ENCODE results near the gene LGALS9. TPM values are rescaled to one million over a fixed set of nuclear protein-coding genes. Genes with fewer than 3 reads are reported as not detected.
A peak's percentile ranks its signal among the peaks of the same experiment; 100 is the strongest.

Gene LGALS9
- total and polyA plus RNA-seq, 2 experiments from 2014 or later = 3.2 to 4.1 TPM

DNA sequence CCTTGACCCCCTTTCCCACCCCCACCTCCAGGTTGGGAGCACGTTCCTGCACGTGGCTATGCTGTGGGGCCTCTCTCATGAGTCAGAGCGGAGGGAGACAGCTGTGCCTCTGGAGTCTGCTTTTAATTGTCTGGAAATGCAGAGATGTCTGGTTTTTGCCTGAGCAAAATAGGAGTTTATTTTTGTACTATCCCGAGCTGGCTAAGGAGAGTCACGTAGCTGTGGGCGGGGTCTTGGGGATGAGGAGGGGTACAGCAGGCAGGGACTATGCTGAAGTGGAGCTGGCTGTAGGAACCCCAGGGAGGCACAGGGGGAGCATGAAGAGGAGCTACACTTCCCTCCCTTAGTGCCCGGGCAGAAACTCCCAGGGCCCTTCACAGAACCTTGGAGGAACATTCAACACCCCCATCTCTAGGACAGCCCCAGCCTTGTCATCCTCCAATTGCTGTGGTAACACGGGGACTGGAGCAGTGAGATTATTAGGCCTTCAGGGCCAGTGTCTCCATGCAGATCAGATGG is 44.7 kb upstream of the LGALS9 start:
- peak overlapping the region; percentile 64 for H2AFZ ChIP-seq
- no peaks in the 10 kb centered on the region for H4K20me1 ChIP-seq (ENCODE audit: insufficient read depth)
- H3K27ac ChIP-seq = peak overlapping the region; percentile 78
- H3K36me3 ChIP-seq (ENCODE audit: low read depth) = no peaks in the 10 kb centered on the region
- WGBS, 2 experiments (ENCODE audit: low coverage in 1 of 2, low lambda C conversion rate in 2 of 2, missing lambda C conversion rate in 2 of 2) = 6% methylated on average over 8 of the region's 8 CpGs
- no peaks in the 10 kb centered on the region for H3K27me3 ChIP-seq (replicated peaks; ENCODE audit: insufficient read depth)
- no peaks in the 10 kb centered on the region for H3K9me3 ChIP-seq (ENCODE audit: low read depth)
- DNase-seq = peak; percentile 88
- peaks cover 17% of the 10 kb centered on the region for H3K4me1 ChIP-seq (ENCODE audit: insufficient read depth)
- H3F3A ChIP-seq (ENCODE audit: insufficient read depth) = no peaks in the 10 kb centered on the region
- H3K4me2 ChIP-seq (ENCODE audit: unreplicated experiment) = peak overlapping the region; percentile 50
- TF ChIP-seq EZH2phosphoT487 (IDR thresholded peaks at IDR 0.05; ENCODE audit: insufficient read depth, low read depth) (no peak), EZH2 (IDR thresholded peaks at IDR 0.05; ENCODE audit: insufficient read depth, poor library complexity, severe bottlenecking) (no peak)
- in situ Hi-C loops (cut with MboI) = no loop called here
- H3K9me2 ChIP-seq (ENCODE audit: insufficient read depth) = no peaks in the 10 kb centered on the region
- no peak overlapping the region for H3K4me3 ChIP-seq
- H3K79me2 ChIP-seq (ENCODE audit: insufficient read depth) = no peaks in the 10 kb centered on the region
- H3K9ac ChIP-seq = peak overlapping the region; percentile 63

- no peak for TF ChIP-seq EZH2 (IDR thresholded peaks at IDR 0.05; ENCODE audit: insufficient read depth, poor library complexity, severe bottlenecking)
- no peak for TF ChIP-seq EZH2phosphoT487 (IDR thresholded peaks at IDR 0.05; ENCODE audit: insufficient read depth, low read depth)
- Histone ChIP-seq H3K27me3 (replicated peaks; ENCODE audit: insufficient read depth) (no peaks in the 10 kb centered on the region), H3K9ac (no peak overlapping the region), H2AFZ (no peak overlapping the region), H3K4me3 (no peak overlapping the region), H3K36me3 (ENCODE audit: low read depth) (no peaks in the 10 kb centered on the region), H3K9me2 (ENCODE audit: insufficient read depth) (no peaks in the 10 kb centered on the region), H3K4me1 (ENCODE audit: insufficient read depth) (peaks cover 17% of the 10 kb centered on the region), H3K9me3 (ENCODE audit: low read depth) (no peaks in the 10 kb centered on the region), H3F3A (ENCODE audit: insufficient read depth) (no peaks in the 10 kb centered on the region), H3K79me2 (ENCODE audit: insufficient read depth) (no peaks in the 10 kb centered on the region), H4K20me1 (ENCODE audit: insufficient read depth) (no peaks in the 10 kb centered on the region), H3K27ac (no peak overlapping the region), H3K4me2 (ENCODE audit: unreplicated experiment) (no peak overlapping the region)
- 96 to 97% methylated on average over 15 of the region's 15 CpGs for WGBS, 2 experiments (ENCODE audit: low coverage in 1 of 2, low lambda C conversion rate in 2 of 2, missing lambda C conversion rate in 2 of 2)
- in situ Hi-C loops (cut with MboI) = no loop called here
- DNase-seq = no peak
Observed at GRCh38 chr17:27588354-27588753, 42.6 kb upstream of the LGALS9 start.

DNA sequence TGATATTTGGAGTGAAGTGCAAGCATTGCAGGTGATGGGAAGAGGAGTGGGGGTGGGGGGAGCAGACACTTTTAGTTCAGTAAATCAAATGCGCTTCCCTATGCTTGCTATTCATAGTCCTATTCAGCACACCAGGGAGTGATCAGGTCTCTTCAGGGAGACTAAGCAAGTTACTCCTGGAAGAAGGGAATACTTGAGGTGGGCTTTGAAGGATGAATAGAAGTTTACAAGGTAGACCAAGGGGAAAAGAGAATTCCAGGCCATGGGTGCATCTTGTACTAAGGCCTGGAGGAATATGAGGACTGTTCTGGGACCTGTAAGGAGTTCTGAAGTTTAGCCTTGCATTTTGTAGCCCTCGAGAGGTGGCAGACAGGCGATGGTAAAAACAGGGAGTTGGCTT is 40.1 kb upstream of the LGALS9 start:
- in situ Hi-C loops (cut with MboI) = no loop called here
- H3K79me2 ChIP-seq (ENCODE audit: insufficient read depth) = no peaks in the 10 kb centered on the region
- no peak for TF ChIP-seq EZH2 (IDR thresholded peaks at IDR 0.05; ENCODE audit: insufficient read depth, poor library complexity, severe bottlenecking)
- TF ChIP-seq EZH2phosphoT487 (IDR thresholded peaks at IDR 0.05; ENCODE audit: insufficient read depth, low read depth) = no peak
- no peak overlapping the region for H2AFZ ChIP-seq
- H4K20me1 ChIP-seq (ENCODE audit: insufficient read depth) = no peaks in the 10 kb centered on the region
- H3K27me3 ChIP-seq (replicated peaks; ENCODE audit: insufficient read depth) = no peaks in the 10 kb centered on the region
- no peak for DNase-seq
- no peak overlapping the region for H3K4me2 ChIP-seq (ENCODE audit: unreplicated experiment)
- no peaks in the 10 kb centered on the region for H3K9me3 ChIP-seq (ENCODE audit: low read depth)
- no peak overlapping the region for H3K9ac ChIP-seq
- H3K4me1 ChIP-seq (ENCODE audit: insufficient read depth) = peaks cover 13% of the 10 kb centered on the region
- no peak overlapping the region for H3K27ac ChIP-seq
- no peaks in the 10 kb centered on the region for H3K9me2 ChIP-seq (ENCODE audit: insufficient read depth)
- no peaks in the 10 kb centered on the region for H3K36me3 ChIP-seq (ENCODE audit: low read depth)
- no peak overlapping the region for H3K4me3 ChIP-seq
- no peaks in the 10 kb centered on the region for H3F3A ChIP-seq (ENCODE audit: insufficient read depth)
- WGBS, 2 experiments (ENCODE audit: low coverage in 1 of 2, low lambda C conversion rate in 2 of 2, missing lambda C conversion rate in 2 of 2) = 94 to 100% methylated on average over 3 of the region's 3 CpGs

- no peak overlapping the region for H3K9ac ChIP-seq
- no peaks in the 10 kb centered on the region for H3K36me3 ChIP-seq (ENCODE audit: low read depth)
- no peak overlapping the region for H3K27ac ChIP-seq
- H3K9me3 ChIP-seq (ENCODE audit: low read depth) = no peaks in the 10 kb centered on the region
- no peak overlapping the region for H2AFZ ChIP-seq
- no peak overlapping the region for H3K4me3 ChIP-seq
- H3K79me2 ChIP-seq (ENCODE audit: insufficient read depth) = no peaks in the 10 kb centered on the region
- H3K4me2 ChIP-seq (ENCODE audit: unreplicated experiment) = no peak overlapping the region
- in situ Hi-C loops (cut with MboI) = no loop called here
- H3K27me3 ChIP-seq (replicated peaks; ENCODE audit: insufficient read depth) = no peaks in the 10 kb centered on the region
- no peaks in the 10 kb centered on the region for H3F3A ChIP-seq (ENCODE audit: insufficient read depth)
- H4K20me1 ChIP-seq (ENCODE audit: insufficient read depth) = no peaks in the 10 kb centered on the region
- H3K9me2 ChIP-seq (ENCODE audit: insufficient read depth) = no peaks in the 10 kb centered on the region
- WGBS, 2 experiments (ENCODE audit: low coverage in 1 of 2, low lambda C conversion rate in 2 of 2, missing lambda C conversion rate in 2 of 2) = 65 to 70% methylated on average over 3 of the region's 3 CpGs
- peaks cover 2% of the 10 kb centered on the region for H3K4me1 ChIP-seq (ENCODE audit: insufficient read depth)
- DNase-seq = no peak
- no peak for TF ChIP-seq EZH2 (IDR thresholded peaks at IDR 0.05; ENCODE audit: insufficient read depth, poor library complexity, severe bottlenecking)
- TF ChIP-seq EZH2phosphoT487 (IDR thresholded peaks at IDR 0.05; ENCODE audit: insufficient read depth, low read depth) = no peak
Observed at GRCh38 chr17:27591986-27592385, 39.0 kb upstream of the LGALS9 start.
